GM21723 (cell line): ENCODE measurements around the gene FGFBP3.
A peak's percentile ranks its signal among the peaks of the same experiment; 100 is the strongest.
"Not testable (repeated sequence)": the region's sequence is repeated elsewhere in the genome, so short reads cannot be mapped to it uniquely, and the experiment has no call there.

Experiments
- ATAC-seq: cut with Tn5 transposase; IDR thresholded peaks from one replicate; pipeline ENCODE4 v1.9.1; 2021; ENCODE audit warnings: mild to moderate bottlenecking, moderate library complexity; ENCODE audit not compliant: unreplicated experiment

The FGFBP3 gene

GRCh38 chr10:91901784-91902677, 7.3 kb downstream of the FGFBP3 start:
- no peak for ATAC-seq

DNA sequence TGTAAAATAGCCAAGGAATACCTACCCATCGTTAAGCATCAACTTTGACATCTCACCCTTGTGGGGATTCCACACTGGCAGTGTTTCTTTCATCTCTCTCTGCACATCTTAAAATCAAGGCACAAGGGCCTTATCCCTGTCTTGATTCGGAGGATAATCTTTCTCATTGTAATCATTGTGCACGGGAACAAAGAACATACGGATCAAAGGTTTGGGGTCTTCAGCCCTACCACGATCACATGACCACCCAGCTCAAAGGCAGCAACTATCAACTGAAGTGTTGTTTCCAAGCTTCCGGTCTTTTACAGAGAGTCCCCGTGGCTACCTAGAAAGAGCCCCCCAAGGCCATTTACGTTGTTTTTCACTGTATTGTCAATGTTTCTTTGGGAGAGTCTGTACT, 11.9 kb downstream of the FGFBP3 start:
- no peak for ATAC-seq

GRCh38 chr10:91896212-91896756, 13.0 kb downstream of the FGFBP3 start:
- ATAC-seq: no peak

- ATAC-seq: not testable (repeated sequence)
Observed at GRCh38 chr10:91894261-91894685, 15.0 kb downstream of the FGFBP3 start.

DNA sequence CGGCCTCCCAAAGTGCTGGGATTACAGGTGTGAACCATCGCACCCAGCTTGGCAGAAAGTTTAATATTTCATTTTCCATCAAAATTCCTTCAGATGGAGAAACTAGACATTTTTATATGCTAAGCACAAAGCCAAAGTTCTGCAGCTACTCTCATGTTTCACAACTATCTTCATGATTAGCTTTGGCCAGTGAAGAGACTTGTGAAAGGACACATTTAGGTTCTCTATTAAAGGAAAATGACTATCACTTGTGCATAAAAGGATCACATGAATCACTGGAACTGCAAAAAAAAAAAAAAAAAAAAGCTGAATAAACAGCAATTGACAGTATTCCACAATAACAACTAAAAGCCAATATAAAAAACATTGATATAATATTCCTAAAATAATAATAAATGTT, 16.2 kb downstream of the FGFBP3 start:
- ATAC-seq: no peak

- no peak for ATAC-seq
Observed at GRCh38 chr10:91891125-91892001, 17.9 kb downstream of the FGFBP3 start.

DNA sequence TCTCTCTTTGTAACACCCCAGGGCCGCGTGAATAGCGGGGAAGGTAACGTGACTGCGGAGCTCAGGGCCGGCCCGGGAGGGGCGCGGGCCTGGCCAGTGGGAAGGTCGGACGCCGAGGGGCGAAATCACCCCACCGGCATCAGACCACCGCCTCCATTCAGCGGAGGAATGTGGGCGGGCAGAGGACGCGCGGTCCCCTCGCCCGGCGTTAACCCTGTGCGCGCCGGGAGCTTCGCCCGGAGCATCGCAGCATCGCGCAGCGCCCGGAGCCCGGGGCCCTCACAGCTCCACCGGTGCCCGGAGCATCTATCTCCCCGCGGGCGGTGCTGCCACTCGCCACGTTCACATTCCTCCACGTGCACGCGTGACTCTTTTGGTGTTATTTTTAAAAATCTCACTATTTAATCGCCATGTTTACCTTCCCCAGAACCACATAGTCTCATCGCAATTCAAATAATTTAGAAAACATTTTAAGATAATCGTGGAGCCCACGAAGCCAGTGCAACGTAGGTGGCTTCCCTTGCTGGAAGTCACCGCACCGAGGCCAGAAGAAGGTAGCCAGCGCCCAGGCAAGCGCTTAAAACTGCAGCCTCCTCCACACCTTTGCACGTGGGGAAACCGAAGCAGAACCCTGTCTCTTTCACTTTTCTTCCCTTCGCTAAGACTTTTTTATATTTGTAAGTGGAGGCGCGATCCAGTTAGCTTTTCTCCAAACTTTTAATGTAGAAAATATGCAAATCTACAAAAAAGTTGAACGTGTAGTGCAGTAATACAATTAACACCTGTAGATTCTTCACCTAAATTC, 21.8 kb downstream of the FGFBP3 start:
- peak; percentile 49 for ATAC-seq

DNA sequence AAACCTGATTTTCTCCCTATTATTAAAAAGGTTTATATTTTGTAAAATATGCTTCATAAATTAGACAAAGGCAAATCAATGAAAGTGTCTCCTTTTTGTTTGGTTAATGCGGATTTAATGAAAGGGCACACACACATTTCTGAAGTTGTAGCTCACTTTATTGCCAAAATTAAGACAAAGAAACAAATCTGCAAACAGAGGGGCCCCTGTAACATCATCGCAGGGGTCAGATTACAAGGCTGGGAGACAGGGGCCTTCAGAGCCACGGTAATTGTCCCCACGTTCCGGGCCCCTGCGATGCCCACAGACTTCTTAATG, 22.4 kb downstream of the FGFBP3 start:
- no peak for ATAC-seq

DNA sequence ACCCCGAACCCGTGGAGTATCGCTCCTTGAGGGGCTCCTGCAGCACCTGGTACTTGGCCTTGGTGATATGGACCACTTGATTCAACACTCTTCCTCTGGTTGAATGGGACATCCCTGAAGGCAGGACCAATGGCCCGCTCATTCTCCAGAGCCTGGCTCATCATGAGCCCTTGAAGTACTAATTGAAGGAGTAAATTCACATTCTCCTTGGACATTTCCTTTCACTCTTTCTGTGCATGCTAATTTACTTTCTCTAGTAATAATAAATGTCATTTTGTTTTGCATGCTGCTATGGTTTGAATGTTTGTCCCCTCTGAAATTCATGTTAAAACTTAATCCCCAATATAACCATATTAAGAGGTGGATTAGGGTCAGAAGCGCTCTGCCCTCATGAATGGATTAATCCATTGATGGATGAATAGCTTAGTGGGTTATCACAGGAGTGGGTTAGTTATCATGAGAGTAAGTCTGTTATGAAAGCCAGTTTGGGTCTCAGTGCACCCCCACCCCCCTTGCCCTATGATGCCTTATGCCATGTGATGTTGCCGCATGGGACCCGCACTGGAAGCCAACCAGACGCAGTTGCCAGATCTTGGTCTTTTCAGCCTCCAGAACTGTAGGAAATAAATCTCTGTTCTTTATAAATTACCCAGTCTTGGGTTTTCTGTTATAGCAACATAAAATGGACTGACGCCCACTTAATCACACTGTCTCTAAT, 23.8 kb downstream of the FGFBP3 start:
- ATAC-seq: no peak

DNA sequence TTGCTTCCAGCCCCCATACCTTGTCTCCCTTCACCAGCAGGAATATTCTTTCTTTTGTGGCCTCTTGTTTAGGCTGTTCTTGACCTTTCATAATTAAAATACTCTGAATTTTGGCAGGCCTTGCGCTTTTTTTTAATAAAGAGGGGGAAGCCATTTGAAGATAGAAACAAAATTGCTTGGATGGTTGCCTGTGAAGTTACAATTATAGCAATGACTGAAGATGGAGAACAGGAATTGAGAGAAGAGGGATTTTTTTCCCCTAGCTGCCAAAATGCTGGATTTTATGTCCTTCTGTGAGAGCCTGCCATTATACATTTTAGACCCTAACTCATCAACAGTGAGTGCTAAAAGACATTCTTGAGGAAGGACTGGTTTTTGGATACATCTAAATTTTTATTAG, 24.8 kb downstream of the FGFBP3 start:
- no peak for ATAC-seq

GRCh38 chr10:91883549-91884444, 25.5 kb downstream of the FGFBP3 start:
- ATAC-seq: no peak

DNA sequence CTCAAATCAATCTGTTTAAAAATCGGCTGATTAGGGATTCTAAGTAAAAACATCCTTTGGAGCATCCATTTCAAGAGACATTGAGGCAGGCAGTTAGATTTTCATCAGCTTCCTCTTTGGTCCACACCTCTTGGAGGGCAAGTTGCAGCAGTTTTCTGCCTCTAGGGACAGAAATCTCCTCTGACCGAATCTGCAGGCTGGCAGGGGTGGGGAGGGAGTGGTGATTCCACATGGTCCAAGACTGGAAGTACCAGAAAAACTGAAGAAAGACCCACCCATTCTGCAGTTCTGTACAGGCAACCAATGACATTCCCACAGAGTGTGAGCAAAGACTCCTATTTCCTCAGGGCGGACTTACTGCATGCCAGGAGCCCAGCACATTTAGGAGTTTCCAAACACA, 29.0 kb downstream of the FGFBP3 start:
- ATAC-seq: no peak

DNA sequence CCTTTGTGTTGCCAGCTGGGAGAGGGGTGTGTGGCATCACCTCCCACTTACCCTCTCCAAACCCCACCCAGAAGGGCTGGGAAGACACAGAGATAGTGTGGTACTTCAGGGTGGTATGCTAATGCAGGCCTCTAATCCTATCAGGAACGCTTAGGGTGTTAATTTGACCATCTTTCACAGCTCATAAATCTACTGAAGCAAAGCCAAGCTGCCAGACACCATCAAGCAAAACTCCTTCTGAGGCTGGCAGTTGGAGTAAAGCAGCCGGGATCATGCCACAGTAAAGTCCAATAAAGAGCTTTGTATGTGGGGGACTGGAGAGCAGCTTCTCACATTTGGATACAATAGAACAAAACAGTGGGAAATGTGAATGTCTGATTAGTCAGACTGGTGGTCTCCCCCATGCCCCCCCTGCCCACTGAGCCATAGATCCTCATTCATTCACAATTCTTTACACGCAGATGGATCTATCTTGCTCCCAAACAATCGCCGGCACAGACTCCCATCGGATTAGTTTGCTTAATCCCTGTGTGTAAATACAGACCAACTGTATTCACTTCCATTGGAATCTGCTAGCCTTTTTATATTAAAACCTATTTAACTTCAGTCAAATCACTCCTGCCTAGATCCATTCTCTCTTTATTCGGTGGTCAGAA, 29.6 kb downstream of the FGFBP3 start:
- no peak for ATAC-seq

GRCh38 chr10:91875779-91876178, 33.5 kb downstream of the FGFBP3 start:
- no peak for ATAC-seq

- no peak for ATAC-seq
Observed at GRCh38 chr10:91875156-91875555, 34.1 kb downstream of the FGFBP3 start.

DNA sequence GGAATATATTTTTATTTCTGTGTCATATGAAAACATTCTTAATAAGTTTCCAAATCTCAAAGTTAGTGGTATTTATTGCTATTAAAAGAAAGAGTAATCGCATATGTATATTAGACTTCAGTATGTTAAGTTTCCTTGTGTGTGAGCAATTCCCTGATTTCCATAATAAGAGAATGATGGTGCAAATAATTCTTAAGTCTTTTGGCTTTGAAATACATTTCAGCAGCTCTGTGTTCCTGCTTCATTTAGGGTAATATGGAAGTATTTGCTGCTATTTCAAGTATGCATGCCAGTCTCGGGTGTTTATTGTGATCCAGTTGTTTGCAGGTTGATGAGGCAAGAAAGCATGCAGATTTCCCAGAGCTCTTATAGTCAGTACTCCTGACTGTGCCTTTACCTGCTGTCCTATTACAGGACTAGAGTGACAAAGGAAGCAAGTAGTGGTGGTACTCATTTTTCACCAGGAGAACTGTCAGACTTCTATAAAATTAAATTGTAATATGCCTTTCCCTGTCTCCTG, 43.7 kb downstream of the FGFBP3 start:
- no peak for ATAC-seq

DNA sequence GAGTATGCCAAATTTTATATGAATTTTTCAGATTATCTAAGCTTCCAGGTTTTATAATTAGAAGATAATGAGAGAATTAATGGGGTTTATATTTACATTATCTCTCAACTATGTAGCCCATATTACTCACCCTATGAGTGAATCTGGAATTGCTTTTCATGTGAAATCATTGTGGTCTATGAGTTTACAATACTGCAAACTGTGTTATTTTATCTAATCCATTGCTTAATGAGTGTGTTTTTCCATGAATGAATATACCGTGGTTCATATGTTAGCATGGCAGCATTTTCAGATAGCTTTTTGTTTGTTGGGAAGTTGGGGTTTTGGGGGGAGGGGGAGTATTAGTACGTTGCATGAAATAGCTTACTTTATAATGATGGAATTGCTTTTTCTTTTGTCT, 44.5 kb downstream of the FGFBP3 start:
- no peak for ATAC-seq

GRCh38 chr10:91864099-91864498, 45.2 kb downstream of the FGFBP3 start:
- ATAC-seq: no peak
